GM10266 (cell line): ENCODE measurements around the gene PKN1.

ENCODE experiments used
- DNase-seq: peaks from one replicate; pipeline ENCODE4 v3.0.0; 2012; ENCODE audit errors: extremely low spot score
- TF ChIP-seq, protein P1 (sequence below): IDR thresholded peaks from 2 replicates; pipeline ENCODE4 v1.5.1; 2012; ENCODE audit warnings: mild to moderate bottlenecking, low read depth; ENCODE audit not compliant: control insufficient read depth, insufficient read depth; ENCODE audit errors: missing control alignments

Gene PKN1

GRCh38 chr19:14404312-14404711, 28.8 kb upstream of the PKN1 start:
- no peak for DNase-seq
- TF ChIP-seq, protein P1, sequence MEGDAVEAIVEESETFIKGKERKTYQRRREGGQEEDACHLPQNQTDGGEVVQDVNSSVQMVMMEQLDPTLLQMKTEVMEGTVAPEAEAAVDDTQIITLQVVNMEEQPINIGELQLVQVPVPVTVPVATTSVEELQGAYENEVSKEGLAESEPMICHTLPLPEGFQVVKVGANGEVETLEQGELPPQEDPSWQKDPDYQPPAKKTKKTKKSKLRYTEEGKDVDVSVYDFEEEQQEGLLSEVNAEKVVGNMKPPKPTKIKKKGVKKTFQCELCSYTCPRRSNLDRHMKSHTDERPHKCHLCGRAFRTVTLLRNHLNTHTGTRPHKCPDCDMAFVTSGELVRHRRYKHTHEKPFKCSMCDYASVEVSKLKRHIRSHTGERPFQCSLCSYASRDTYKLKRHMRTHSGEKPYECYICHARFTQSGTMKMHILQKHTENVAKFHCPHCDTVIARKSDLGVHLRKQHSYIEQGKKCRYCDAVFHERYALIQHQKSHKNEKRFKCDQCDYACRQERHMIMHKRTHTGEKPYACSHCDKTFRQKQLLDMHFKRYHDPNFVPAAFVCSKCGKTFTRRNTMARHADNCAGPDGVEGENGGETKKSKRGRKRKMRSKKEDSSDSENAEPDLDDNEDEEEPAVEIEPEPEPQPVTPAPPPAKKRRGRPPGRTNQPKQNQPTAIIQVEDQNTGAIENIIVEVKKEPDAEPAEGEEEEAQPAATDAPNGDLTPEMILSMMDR: no peak

GRCh38 chr19:14405380-14405757, 27.7 kb upstream of the PKN1 start:
- TF ChIP-seq, protein P1: no peak
- DNase-seq: no peak

- TF ChIP-seq, protein P1: peak; percentile 90
- DNase-seq: peak; percentile 98
These were observed 27.1 kb upstream of the PKN1 start for GRCh38 chr19:14405758-14406644.

GRCh38 chr19:14406645-14407401, 26.3 kb upstream of the PKN1 start:
- TF ChIP-seq, protein P1: no peak
- DNase-seq: peak; percentile 13

DNA sequence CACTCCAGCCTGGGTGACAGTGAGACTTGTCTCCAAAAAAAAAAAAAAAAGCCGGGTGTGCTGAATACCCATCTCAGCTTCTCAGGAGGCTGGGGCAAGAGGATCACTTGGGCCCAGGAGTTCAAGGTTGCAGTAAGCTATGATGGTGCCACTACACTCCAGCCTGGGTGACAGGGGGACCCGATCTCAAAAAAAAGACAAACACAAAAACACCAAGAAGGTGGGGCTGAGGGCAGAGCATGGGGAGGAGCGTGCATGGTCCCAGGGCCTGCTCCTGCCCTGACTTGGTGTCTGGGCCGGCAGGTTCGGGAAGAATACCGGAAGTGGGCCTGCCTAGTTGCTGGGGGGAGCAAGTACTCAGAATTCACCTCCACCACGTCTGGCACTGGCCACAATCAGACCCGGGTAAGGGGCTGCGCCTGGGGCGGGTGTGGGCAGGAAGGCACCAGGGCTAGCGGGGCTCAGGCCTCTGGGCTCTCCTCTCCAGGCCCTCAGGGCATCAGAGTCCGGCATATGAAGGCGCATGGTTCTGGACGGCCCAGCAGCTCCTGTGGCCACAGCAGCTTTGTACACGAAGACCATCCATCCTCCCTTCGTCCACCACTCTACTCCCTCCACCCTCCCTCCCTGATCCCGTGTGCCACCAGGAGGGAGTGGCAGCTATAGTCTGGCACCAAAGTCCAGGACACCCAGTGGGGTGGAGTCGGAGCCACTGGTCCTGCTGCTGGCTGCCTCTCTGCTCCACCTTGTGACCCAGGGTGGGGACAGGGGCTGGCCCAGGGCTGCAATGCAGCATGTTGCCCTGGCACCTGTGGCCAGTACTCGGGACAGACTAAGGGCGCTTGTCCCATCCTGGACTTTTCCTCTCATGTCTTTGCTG, 25.3 kb upstream of the PKN1 start:
- TF ChIP-seq, protein P1: no peak
- DNase-seq: peak; percentile 15

GRCh38 chr19:14408491-14409145, 24.5 kb upstream of the PKN1 start:
- TF ChIP-seq, protein P1: no peak
- DNase-seq: peak; percentile 11
